GM12878 (cell line): ENCODE data around the gene WDFY4. TPM values are rescaled to one million over a fixed set of nuclear protein-coding genes. Genes with fewer than 3 reads are reported as not detected.

Experiments
- ATAC-seq: fragments of 200-7000 bp; cut with Tn5 transposase; 3 replicates; pipeline ENCODE4 v1.9.1; 2020; ENCODE audit warnings: mild to moderate bottlenecking, moderate library complexity
- BruUV-seq: library from RNA; stranded (reverse); fragments of 400-500 nt; replicated peaks from 2 replicates; lab custom pipeline; 2021; lab: Mats Ljungman, UMichigan
- CTCF ChIA-PET: fragments of 300-600 bp; sonication (Branson Sonifier 250); formaldehyde crosslinking; extraction: SDS; loops from one replicate; lab custom pipeline; 2021; ENCODE audit warnings: inconsistent platforms; lab: Yijun Ruan, JAX
- POLR2A ChIA-PET: fragments of 350-600 bp; formaldehyde crosslinking; extraction: SDS; loops from one replicate; lab custom pipeline; 2021; ENCODE audit warnings: inconsistent platforms; lab: Charles Lee
- RAD21 ChIA-PET: fragments of 300-600 bp; sonication (Branson Sonifier 250); formaldehyde crosslinking; loops from one replicate; lab custom pipeline; 2023; ENCODE audit warnings: antibody characterized with exemption; ENCODE audit not compliant: unreplicated experiment; lab: Charles Lee
- SMC1A ChIA-PET: fragments of 300-600 bp; sonication (Branson Sonifier 250); formaldehyde crosslinking; loops from one replicate; lab custom pipeline; 2023; ENCODE audit not compliant: unreplicated experiment, uncharacterized antibody; lab: Charles Lee
- DNase-seq: peaks from one replicate; pipeline ENCODE4 v3.0.0-alpha.2; 2011; ENCODE audit warnings: low read depth, low spot score
- FAIRE-seq: peaks from 3 replicates; lab custom pipeline; 2011; peaks lifted over from hg19 to GRCh38; lab: Jason Lieb, UNC
- H2AFZ ChIP-seq: 2 replicates; pipeline ENCODE4 v1.6.0; 2011; ENCODE audit warnings: low read depth, low read length, control low read depth; ENCODE audit not compliant: control insufficient read depth
- H3K27ac ChIP-seq: 2 replicates; pipeline ENCODE4 v1.5.1; 2011; ENCODE audit warnings: control low read depth; ENCODE audit not compliant: control insufficient read depth, insufficient read depth
- H3K27me3 ChIP-seq, 2 experiments: replicated peaks in 1 of 2; 2 replicates each; pipeline versions ENCODE4 v1.6.0 to v1.6.1; 2011; ENCODE audit warnings: low read length in 1 of 2; ENCODE audit not compliant: control insufficient read depth in 2 of 2, insufficient read depth in 2 of 2
- H3K36me3 ChIP-seq, 2 experiments: 2 replicates each; pipeline ENCODE4 v1.5.1; 2011; ENCODE audit warnings: low read length in 1 of 2; ENCODE audit not compliant: control insufficient read depth in 2 of 2, insufficient read depth in 2 of 2
- H3K4me1 ChIP-seq: 2 replicates; pipeline ENCODE4 v1.6.1; 2011; ENCODE audit warnings: mild to moderate bottlenecking, low read length, moderate library complexity, mixed read lengths; ENCODE audit not compliant: control insufficient read depth, insufficient read depth
- H3K4me2 ChIP-seq: 2 replicates; pipeline ENCODE4 v1.6.0; 2011; ENCODE audit warnings: control low read depth; ENCODE audit not compliant: control insufficient read depth, insufficient read depth
- H3K4me3 ChIP-seq: fragments of 200-600 bp; sonication (generic); 2 replicates; pipeline ENCODE4 v1.5.1; 2016
- H3K79me2 ChIP-seq: 2 replicates; pipeline ENCODE4 v1.6.0; 2011; ENCODE audit warnings: low read length; ENCODE audit not compliant: control insufficient read depth, insufficient read depth
- H3K9ac ChIP-seq: 2 replicates; pipeline ENCODE4 v1.8.0; 2011; ENCODE audit warnings: low read length, control low read depth, mixed read lengths; ENCODE audit not compliant: control insufficient read depth, insufficient read depth
- H3K9me3 ChIP-seq: replicated peaks from 3 replicates; pipeline ENCODE4 v1.5.1; 2011; ENCODE audit warnings: mild to moderate bottlenecking, low read length; ENCODE audit not compliant: control insufficient read depth, insufficient read depth
- H4K20me1 ChIP-seq: 2 replicates; pipeline ENCODE4 v1.6.0; 2011; ENCODE audit not compliant: control insufficient read depth, insufficient read depth
- CHD4 ChIP-seq: fragments of 200-600 bp; sonication (generic); IDR thresholded peaks from 2 replicates; pipeline ENCODE4 v1.6.1; 2016; ENCODE audit warnings: mild to moderate bottlenecking
- ELK1 ChIP-seq: IDR thresholded peaks from 2 replicates; pipeline ENCODE4 v1.6.1; 2012; ENCODE audit warnings: low read depth, low read length, improper control_type of control experiment
- ESRRA ChIP-seq: IDR thresholded peaks from 2 replicates; pipeline ENCODE4 v1.6.1; 2012; ENCODE audit warnings: mild to moderate bottlenecking, low read length, improper control_type of control experiment
- EZH2 ChIP-seq: IDR thresholded peaks from 2 replicates; pipeline ENCODE4 v1.6.1; 2012; ENCODE audit warnings: low read depth, mild to moderate bottlenecking, control low read depth, inconsistent platforms, low read length, borderline replicate concordance; ENCODE audit not compliant: control insufficient read depth
- IRF3 ChIP-seq: fragments of 450-650 bp; IDR thresholded peaks from 2 replicates; pipeline ENCODE4 v1.6.1; 2014; ENCODE audit warnings: mild to moderate bottlenecking
- NR2F1 ChIP-seq: fragments of 450-650 bp; conservative IDR thresholded peaks from 2 replicates; pipeline ENCODE4 v1.6.1; 2017; ENCODE audit warnings: mild to moderate bottlenecking
- PRDM15 ChIP-seq: fragments of 450-650 bp; formaldehyde crosslinking; IDR thresholded peaks from 2 replicates; pipeline ENCODE4 v1.4.0; 2020; ENCODE audit warnings: mild to moderate bottlenecking, moderate library complexity
- RELB ChIP-seq: fragments of 450-650 bp; IDR thresholded peaks from 2 replicates; pipeline ENCODE4 v1.6.1; 2017; ENCODE audit warnings: low read depth, mild to moderate bottlenecking, moderate library complexity
- SKIL ChIP-seq: fragments of 450-650 bp; IDR thresholded peaks from 2 replicates; pipeline ENCODE4 v1.6.1; 2017; ENCODE audit warnings: mild to moderate bottlenecking, low read depth, inconsistent platforms; ENCODE audit not compliant: poor library complexity, severe bottlenecking
- SMAD5 ChIP-seq: IDR thresholded peaks from 2 replicates; pipeline ENCODE4 v1.6.1; 2016; ENCODE audit warnings: antibody characterized with exemption, low read depth
- SP1 ChIP-seq: IDR thresholded peaks from one replicate; pipeline ENCODE4 v1.6.1; 2011; ENCODE audit warnings: low read depth, low read length
- SRF ChIP-seq, 2 experiments: IDR thresholded peaks; 2 replicates each; pipeline ENCODE4 v1.6.1; 2011; ENCODE audit warnings: low read depth in 2 of 2, low read length in 2 of 2, mild to moderate bottlenecking in 1 of 2, moderate library complexity in 1 of 2
- TARDBP ChIP-seq: IDR thresholded peaks from 2 replicates; pipeline ENCODE4 v1.6.1; 2016; ENCODE audit warnings: borderline replicate concordance
- TCF3 ChIP-seq: IDR thresholded peaks from 2 replicates; pipeline ENCODE4 v1.6.1; 2012; ENCODE audit warnings: low read depth, mild to moderate bottlenecking, low read length, borderline replicate concordance; ENCODE audit not compliant: insufficient read depth
- ZNF274 ChIP-seq: IDR thresholded peaks from one replicate; pipeline ENCODE4 v1.8.0; 2011; ENCODE audit not compliant: insufficient read length, insufficient read depth
- ZZZ3 ChIP-seq: IDR thresholded peaks from 2 replicates; pipeline ENCODE4 v1.6.1; 2011; ENCODE audit warnings: low read depth; ENCODE audit not compliant: control insufficient read depth, insufficient read length
- WGBS: methylation state at CpG from one replicate; pipeline ENCODE4 v1.1.6; 2016; ENCODE audit warnings: low lambda C conversion rate; ENCODE audit not compliant: insufficient replicate concordance, insufficient coverage; ENCODE audit errors: missing lambda C conversion rate; 5-methylcytosine and 5-hydroxymethylcytosine counted together
- in situ Hi-C: fragments of 300-500 bp; cut with MboI; formaldehyde crosslinking; loops from 9 replicates; pipeline ENCODE4 v1.14.3; 2018; ENCODE audit warnings: mixed read lengths
- intact Hi-C: fragments of 100-400 bp; cut with micrococcal nuclease; formaldehyde crosslinking; loops from one replicate; pipeline ENCODE4 v1.14.2; 2022; ENCODE audit not compliant: unreplicated experiment
- polyA plus RNA-seq, 11 experiments: library from polyadenylated mRNA; depleted of rRNA in 4 of 11; unstranded in 6 of 11; stranded (reverse) in 5 of 11; fragments of >200 nt; fragmentation: Nextera tagmentation in 4 of 11; fragmentation: Illumina TruSeq in 1 of 11; extraction: Ambion mirVana in 4 of 11; extraction: Trizol in 1 of 11; gene quantifications; 1 replicate in 1 of 11; 2 replicates in 10 of 11; pipeline versions ENCODE4 v1.2.1 to v1.2.3, GENCODE V29; 2011 to 2016; ENCODE audit warnings: inconsistent platforms in 2 of 11, missing spikeins in 2 of 11, low read depth in 1 of 11
- total RNA-seq, 4 experiments: library from RNA; depleted of rRNA in 3 of 4; stranded (reverse); fragments of >200 nt in 3 of 4; fragmentation: Illumina TruSeq in 1 of 4; extraction: Trizol in 1 of 4; gene quantifications; 2 replicates each; pipeline versions ENCODE4 v1.2.1 to v1.2.3, GENCODE V29; 2013 to 2021

The WDFY4 gene
- total and polyA plus RNA-seq, 10 of the 15 experiments (the other 5 are each of a cell fraction or from before 2014, with no cell fraction given) = 13.5 to 132 (median 47.3) TPM

GRCh38 chr10:48779077-48779476, 94.4 kb downstream of the WDFY4 start:
- DNase-seq (no peak), ATAC-seq (no peak), FAIRE-seq (no peak)
- no TSS peak for BruUV-seq
- Histone ChIP-seq H3K9me3 (no peaks in the 10 kb centered on the region), H3K36me3 (peaks cover 22 to 41% of the 10 kb centered on the region in 2 experiments), H3K27ac (no peak overlapping the region), H3K79me2 (no peaks in the 10 kb centered on the region), H2AFZ (no peak overlapping the region), H4K20me1 (no peaks in the 10 kb centered on the region), H3K27me3 (no peaks in the 10 kb centered on the region), H3K4me2 (no peak overlapping the region), H3K4me1 (no peaks in the 10 kb centered on the region), H3K4me3 (no peak overlapping the region), H3K9ac (no peak overlapping the region)
- intact Hi-C loops (no loop called here), in situ Hi-C loops (no loop called here)
- RAD21 ChIA-PET = no interaction called here
- CTCF ChIA-PET = no interaction called here
- 99% methylated on average over 5 of the region's 5 CpGs for WGBS
- POLR2A ChIA-PET = no interaction called here
- SMC1A ChIA-PET = interaction anchor here (1.4 kb wide), 1 partner anchor 22 kb away, joined by 4 read pairs; no protein-coding TSS in a partner anchor
- TF ChIP-seq ZNF274 = no peak
- TF ChIP-seq IRF3 = no peak
- no peak for TF ChIP-seq NR2F1
- TF ChIP-seq ESRRA = no peak
- TF ChIP-seq SP1 = no peak
- no peak for TF ChIP-seq ZZZ3
- TF ChIP-seq CHD4 = no peak
- no peak for TF ChIP-seq RELB
- no peak for TF ChIP-seq ELK1
- no peak for TF ChIP-seq TARDBP
- no peak for TF ChIP-seq EZH2
- TF ChIP-seq SKIL = no peak
- TF ChIP-seq TCF3 = no peak
- TF ChIP-seq SMAD5 = no peak
- TF ChIP-seq SRF (IDR thresholded peaks at IDR 0.05; ENCODE audit: low read depth in 2 of 2, low read length in 2 of 2) = no peak
- TF ChIP-seq PRDM15 (CRISPR knock-in tag) = no peak
